CD1c-positive myeloid dendritic cell (primary cell): ENCODE measurements around the gene C1GALT1.
"Not testable (repeated sequence)": the region's sequence is repeated elsewhere in the genome, so short reads cannot be mapped to it uniquely, and the experiment has no call there.

Source experiments
- DNase-seq: peaks from one replicate; pipeline ENCODE4 v3.0.0-alpha.2; 2016; ENCODE audit errors: extremely low spot score

C1GALT1 gene

GRCh38 chr7:7182156-7183060 is at the start of gene C1GALT1:
Gene C1GALT1, plus strand, starts transcription at chr7:7182544. Its CDS starts 51,776 bp downstream, at chr7:7234320.
- peak; percentile 98 for DNase-seq

GRCh38 chr7:7134046-7134445 is 48.3 kb upstream of the C1GALT1 start:
- DNase-seq = no peak

GRCh38 chr7:7135074-7135473 is 47.3 kb upstream of the C1GALT1 start:
- DNase-seq = no peak

- not testable (repeated sequence) for DNase-seq
Observed at GRCh38 chr7:7135924-7136323, 46.4 kb upstream of the C1GALT1 start.

GRCh38 chr7:7136466-7137381 is 45.6 kb upstream of the C1GALT1 start:
- no peak for DNase-seq

- no peak for DNase-seq
Observed at GRCh38 chr7:7138897-7139296, 43.4 kb upstream of the C1GALT1 start.

GRCh38 chr7:7143404-7143803 is 38.9 kb upstream of the C1GALT1 start:
- not testable (repeated sequence) for DNase-seq

GRCh38 chr7:7145151-7145550 is 37.2 kb upstream of the C1GALT1 start:
- DNase-seq = not testable (repeated sequence)

- DNase-seq = no peak
Observed at GRCh38 chr7:7146837-7147236, 35.5 kb upstream of the C1GALT1 start.

- DNase-seq = no peak
Observed at GRCh38 chr7:7148798-7149481, 33.4 kb upstream of the C1GALT1 start.

GRCh38 chr7:7151285-7151684 is 31.1 kb upstream of the C1GALT1 start:
- DNase-seq = no peak

- DNase-seq = no peak
Observed at GRCh38 chr7:7151865-7152264, 30.5 kb upstream of the C1GALT1 start.

- DNase-seq = no peak
Observed at GRCh38 chr7:7152315-7152714, 30.0 kb upstream of the C1GALT1 start.

- DNase-seq = not testable (repeated sequence)
Observed at GRCh38 chr7:7154355-7154754, 28.0 kb upstream of the C1GALT1 start.

- DNase-seq = no peak
Observed at GRCh38 chr7:7156663-7157062, 25.7 kb upstream of the C1GALT1 start.

- no peak for DNase-seq
Observed at GRCh38 chr7:7157177-7157886, 25.0 kb upstream of the C1GALT1 start.

- DNase-seq = no peak
Observed at GRCh38 chr7:7157887-7158271, 24.5 kb upstream of the C1GALT1 start.

- no peak for DNase-seq
Observed at GRCh38 chr7:7159063-7159658, 23.2 kb upstream of the C1GALT1 start.

- DNase-seq = no peak
Observed at GRCh38 chr7:7164591-7164990, 17.8 kb upstream of the C1GALT1 start.

- no peak for DNase-seq
Observed at GRCh38 chr7:7165372-7165771, 17.0 kb upstream of the C1GALT1 start.

GRCh38 chr7:7166318-7166717 is 16.0 kb upstream of the C1GALT1 start:
- DNase-seq = no peak
